GM12878 (cell line): ENCODE results near the gene FN1. TPM values are rescaled to one million over a fixed set of nuclear protein-coding genes. Genes with fewer than 3 reads are reported as not detected.

Source experiments
- ATAC-seq: fragments of 200-7000 bp; cut with Tn5 transposase; 3 replicates; pipeline ENCODE4 v1.9.1; 2020; ENCODE audit warnings: mild to moderate bottlenecking, moderate library complexity
- BruUV-seq: library from RNA; stranded (reverse); fragments of 400-500 nt; replicated peaks from 2 replicates; lab custom pipeline; 2021; lab: Mats Ljungman, UMichigan
- CTCF ChIA-PET: fragments of 300-600 bp; sonication (Branson Sonifier 250); formaldehyde crosslinking; extraction: SDS; loops from one replicate; lab custom pipeline; 2021; ENCODE audit warnings: inconsistent platforms; lab: Yijun Ruan, JAX
- POLR2A ChIA-PET: fragments of 350-600 bp; formaldehyde crosslinking; extraction: SDS; loops from one replicate; lab custom pipeline; 2021; ENCODE audit warnings: inconsistent platforms; lab: Charles Lee
- RAD21 ChIA-PET: fragments of 300-600 bp; sonication (Branson Sonifier 250); formaldehyde crosslinking; loops from one replicate; lab custom pipeline; 2023; ENCODE audit warnings: antibody characterized with exemption; ENCODE audit not compliant: unreplicated experiment; lab: Charles Lee
- SMC1A ChIA-PET: fragments of 300-600 bp; sonication (Branson Sonifier 250); formaldehyde crosslinking; loops from one replicate; lab custom pipeline; 2023; ENCODE audit not compliant: unreplicated experiment, uncharacterized antibody; lab: Charles Lee
- DNase-seq: peaks from one replicate; pipeline ENCODE4 v3.0.0-alpha.2; 2011; ENCODE audit warnings: low read depth, low spot score
- FAIRE-seq: peaks from 3 replicates; lab custom pipeline; 2011; peaks lifted over from hg19 to GRCh38; lab: Jason Lieb, UNC
- H2AFZ ChIP-seq: 2 replicates; pipeline ENCODE4 v1.6.0; 2011; ENCODE audit warnings: low read depth, low read length, control low read depth; ENCODE audit not compliant: control insufficient read depth
- H3K27ac ChIP-seq: 2 replicates; pipeline ENCODE4 v1.5.1; 2011; ENCODE audit warnings: control low read depth; ENCODE audit not compliant: control insufficient read depth, insufficient read depth
- H3K27me3 ChIP-seq, 2 experiments: replicated peaks in 1 of 2; 2 replicates each; pipeline versions ENCODE4 v1.6.0 to v1.6.1; 2011; ENCODE audit warnings: low read length in 1 of 2; ENCODE audit not compliant: control insufficient read depth in 2 of 2, insufficient read depth in 2 of 2
- H3K36me3 ChIP-seq, 2 experiments: 2 replicates each; pipeline ENCODE4 v1.5.1; 2011; ENCODE audit warnings: low read length in 1 of 2; ENCODE audit not compliant: control insufficient read depth in 2 of 2, insufficient read depth in 2 of 2
- H3K4me1 ChIP-seq: 2 replicates; pipeline ENCODE4 v1.6.1; 2011; ENCODE audit warnings: mild to moderate bottlenecking, low read length, moderate library complexity, mixed read lengths; ENCODE audit not compliant: control insufficient read depth, insufficient read depth
- H3K4me2 ChIP-seq: 2 replicates; pipeline ENCODE4 v1.6.0; 2011; ENCODE audit warnings: control low read depth; ENCODE audit not compliant: control insufficient read depth, insufficient read depth
- H3K4me3 ChIP-seq: fragments of 200-600 bp; sonication (generic); 2 replicates; pipeline ENCODE4 v1.5.1; 2016
- H3K79me2 ChIP-seq: 2 replicates; pipeline ENCODE4 v1.6.0; 2011; ENCODE audit warnings: low read length; ENCODE audit not compliant: control insufficient read depth, insufficient read depth
- H3K9ac ChIP-seq: 2 replicates; pipeline ENCODE4 v1.8.0; 2011; ENCODE audit warnings: low read length, control low read depth, mixed read lengths; ENCODE audit not compliant: control insufficient read depth, insufficient read depth
- H3K9me3 ChIP-seq: replicated peaks from 3 replicates; pipeline ENCODE4 v1.5.1; 2011; ENCODE audit warnings: mild to moderate bottlenecking, low read length; ENCODE audit not compliant: control insufficient read depth, insufficient read depth
- H4K20me1 ChIP-seq: 2 replicates; pipeline ENCODE4 v1.6.0; 2011; ENCODE audit not compliant: control insufficient read depth, insufficient read depth
- ATF3 ChIP-seq: IDR thresholded peaks from 2 replicates; pipeline ENCODE4 v1.6.1; 2011; ENCODE audit warnings: low read depth, mild to moderate bottlenecking, low read length, moderate library complexity, borderline replicate concordance; ENCODE audit errors: extremely low read depth
- BCLAF1 ChIP-seq: fragments of 450-650 bp; IDR thresholded peaks from 2 replicates; pipeline ENCODE4 v1.6.1; 2017; ENCODE audit warnings: antibody characterized with exemption, mild to moderate bottlenecking, moderate library complexity
- E2F4 ChIP-seq: IDR thresholded peaks from 2 replicates; pipeline ENCODE4 v1.6.1; 2012; ENCODE audit warnings: low read depth, low read length, improper control_type of control experiment
- FOXM1 ChIP-seq: IDR thresholded peaks from 2 replicates; pipeline ENCODE4 v1.6.1; 2012; ENCODE audit warnings: low read depth, mild to moderate bottlenecking, inconsistent platforms, low read length, moderate library complexity
- HCFC1 ChIP-seq: fragments of 150-350 bp; IDR thresholded peaks from 2 replicates; pipeline ENCODE4 v1.6.1; 2014; ENCODE audit warnings: low read length
- JUNB ChIP-seq: IDR thresholded peaks from 2 replicates; pipeline ENCODE4 v1.6.1; 2016; ENCODE audit warnings: antibody characterized with exemption, mild to moderate bottlenecking
- MAX ChIP-seq: IDR thresholded peaks from 2 replicates; pipeline ENCODE4 v1.6.1; 2012; ENCODE audit warnings: low read depth, low read length, improper control_type of control experiment
- MEF2B ChIP-seq: fragments of 450-650 bp; IDR thresholded peaks from 2 replicates; pipeline ENCODE4 v1.6.1; 2018; ENCODE audit warnings: mild to moderate bottlenecking, moderate library complexity; ENCODE audit not compliant: partially characterized antibody, poor library complexity, severe bottlenecking
- MTA2 ChIP-seq: fragments of 450-650 bp; IDR thresholded peaks from 2 replicates; pipeline ENCODE4 v1.6.1; 2016; ENCODE audit warnings: low read depth, mild to moderate bottlenecking, moderate library complexity
- MYB ChIP-seq: fragments of 150-350 bp; IDR thresholded peaks from 2 replicates; pipeline ENCODE4 v1.6.1; 2014; ENCODE audit warnings: mild to moderate bottlenecking, low read depth, low read length, borderline replicate concordance
- MYC ChIP-seq: IDR thresholded peaks from 2 replicates; pipeline ENCODE4 v1.6.1; 2011; ENCODE audit warnings: mild to moderate bottlenecking, low read length, moderate library complexity, inconsistent platforms; ENCODE audit not compliant: insufficient read depth, insufficient replicate concordance, insufficient read length, severe bottlenecking
- PKNOX1 ChIP-seq: fragments of 450-650 bp; IDR thresholded peaks from 2 replicates; pipeline ENCODE4 v1.6.1; 2016; ENCODE audit warnings: mild to moderate bottlenecking
- SMC3 ChIP-seq: IDR thresholded peaks from 2 replicates; pipeline ENCODE4 v1.6.1; 2011; ENCODE audit warnings: low read length, improper control_type of control experiment, borderline replicate concordance
- SREBF2 ChIP-seq: IDR thresholded peaks from 2 replicates; pipeline ENCODE4 v1.6.1; 2012; ENCODE audit warnings: mild to moderate bottlenecking, low read length
- ZNF217 ChIP-seq: fragments of 450-650 bp; IDR thresholded peaks from 2 replicates; pipeline ENCODE4 v1.6.1; 2017; ENCODE audit warnings: antibody characterized with exemption, mild to moderate bottlenecking
- WGBS: methylation state at CpG from one replicate; pipeline ENCODE4 v1.1.6; 2016; ENCODE audit warnings: low lambda C conversion rate; ENCODE audit not compliant: insufficient replicate concordance, insufficient coverage; ENCODE audit errors: missing lambda C conversion rate; 5-methylcytosine and 5-hydroxymethylcytosine counted together
- in situ Hi-C: fragments of 300-500 bp; cut with MboI; formaldehyde crosslinking; loops from 9 replicates; pipeline ENCODE4 v1.14.3; 2018; ENCODE audit warnings: mixed read lengths
- intact Hi-C: fragments of 100-400 bp; cut with micrococcal nuclease; formaldehyde crosslinking; loops from one replicate; pipeline ENCODE4 v1.14.2; 2022; ENCODE audit not compliant: unreplicated experiment
- polyA plus RNA-seq, 11 experiments: library from polyadenylated mRNA; depleted of rRNA in 4 of 11; unstranded in 6 of 11; stranded (reverse) in 5 of 11; fragments of >200 nt; fragmentation: Nextera tagmentation in 4 of 11; fragmentation: Illumina TruSeq in 1 of 11; extraction: Ambion mirVana in 4 of 11; extraction: Trizol in 1 of 11; gene quantifications; 1 replicate in 1 of 11; 2 replicates in 10 of 11; pipeline versions ENCODE4 v1.2.1 to v1.2.3, GENCODE V29; 2011 to 2016; ENCODE audit warnings: inconsistent platforms in 2 of 11, missing spikeins in 2 of 11, low read depth in 1 of 11
- total RNA-seq, 4 experiments: library from RNA; depleted of rRNA in 3 of 4; stranded (reverse); fragments of >200 nt in 3 of 4; fragmentation: Illumina TruSeq in 1 of 4; extraction: Trizol in 1 of 4; gene quantifications; 2 replicates each; pipeline versions ENCODE4 v1.2.1 to v1.2.3, GENCODE V29; 2013 to 2021

The FN1 gene
- total and polyA plus RNA-seq, 10 of the 15 experiments (the other 5 are each of a cell fraction or from before 2014, with no cell fraction given), result 0.60 to 9.4 (median 1.5) TPM

GRCh38 chr2:215399067-215399716, 36.7 kb downstream of the FN1 start (continued):
- TF ChIP-seq ATF3, result no peak
- TF ChIP-seq E2F4, result no peak
- TF ChIP-seq MYC, result no peak
- no peak for TF ChIP-seq MTA2
- TF ChIP-seq MYB, result no peak
- TF ChIP-seq MEF2B, result no peak
- no peak for TF ChIP-seq ZNF217

GRCh38 chr2:215397632-215398341, 38.1 kb downstream of the FN1 start:
- ChIA-PET RAD21 (no interaction called here), CTCF (interaction anchor here (1.0 kb wide), 1 partner anchor 25 kb away, joined by 3 read pairs; no protein-coding TSS in a partner anchor), SMC1A (interaction anchor here (0.6 to 0.9 kb wide), 2 partner anchors 516 to 522 kb away, joined by 3 read pairs; no protein-coding TSS in a partner anchor), POLR2A (no interaction called here)
- H3K27me3 ChIP-seq, result no peaks in the 10 kb centered on the region
- H3K4me2 ChIP-seq, result no peak overlapping the region
- no peaks in the 10 kb centered on the region for H3K79me2 ChIP-seq
- intact Hi-C loops (no loop called here), in situ Hi-C loops (no loop called here)
- FAIRE-seq (no peak), DNase-seq (no peak), ATAC-seq (no peak)
- no TSS peak for BruUV-seq
- WGBS, result 35% methylated on average over 9 of the region's 9 CpGs
- H3K9me3 ChIP-seq, result no peaks in the 10 kb centered on the region
- no peak overlapping the region for H3K27ac ChIP-seq
- no peaks in the 10 kb centered on the region for H3K4me1 ChIP-seq
- H3K4me3 ChIP-seq, result no peak overlapping the region
- H3K9ac ChIP-seq, result no peak overlapping the region
- no peaks in the 10 kb centered on the region for H4K20me1 ChIP-seq
- H3K36me3 ChIP-seq, result no peaks in the 10 kb centered on the region
- H2AFZ ChIP-seq, result no peak overlapping the region
- no peak for TF ChIP-seq SREBF2
- no peak for TF ChIP-seq HCFC1
- no peak for TF ChIP-seq PKNOX1
- TF ChIP-seq JUNB, result no peak
- TF ChIP-seq MAX, result no peak
- TF ChIP-seq BCLAF1, result no peak
- TF ChIP-seq FOXM1, result no peak
- TF ChIP-seq MEF2B, result no peak
- TF ChIP-seq SMC3, result no peak
